HCT116 (cell line): Measurements from ENCODE around the gene TCERG1L. TPM values are rescaled to one million over a fixed set of nuclear protein-coding genes. Genes with fewer than 3 reads are reported as not detected.

Experiments
- ATAC-seq: fragments of 200-7000 bp; cut with Tn5 transposase; 2 replicates; pipeline ENCODE4 v1.9.1; 2020; ENCODE audit warnings: mild to moderate bottlenecking, moderate library complexity
- BruUV-seq: library from RNA; stranded (reverse); fragments of 400-500 nt; replicated peaks from 2 replicates; lab custom pipeline; 2021; lab: Mats Ljungman, UMichigan
- CTCF ChIA-PET: fragments of 300-600 bp; sonication (Branson Sonifier 250); formaldehyde crosslinking; loops from one replicate; lab custom pipeline; 2021; ENCODE audit warnings: antibody characterized with exemption; lab: Charles Lee
- POLR2A ChIA-PET: fragments of 300-600, 350-600 bp; sonication (Branson Sonifier 250); formaldehyde crosslinking; loops from one replicate; lab custom pipeline; 2021; ENCODE audit warnings: antibody characterized with exemption; lab: Charles Lee
- RAD21 ChIA-PET, 2 experiments: fragments of 300-600 bp; sonication (Branson Sonifier 250); formaldehyde crosslinking; loops; one replicate each; lab custom pipeline; 2023; ENCODE audit warnings: low total read pairs in 2 of 2; ENCODE audit not compliant: uncharacterized antibody in 2 of 2, unreplicated experiment in 2 of 2, low non-redundant PET in 1 of 2; lab: Charles Lee
- DNase-seq: peaks from one replicate; pipeline ENCODE4 v3.0.0-alpha.2; 2010; ENCODE audit warnings: low read depth, low spot score
- H2AFZ ChIP-seq: fragments of 200-600 bp; shearing (Covaris generic), sonication (generic); 2 replicates; pipeline ENCODE4 v1.6.1; 2017; ENCODE audit warnings: low read depth, mixed run types, mixed read lengths, antibody characterized with exemption, low read length; ENCODE audit not compliant: poor library complexity, severe bottlenecking
- H3K27ac ChIP-seq: 2 replicates; pipeline ENCODE4 v1.5.1; 2012; ENCODE audit warnings: low read depth, low read length
- H3K27me3 ChIP-seq: fragments of 200-600 bp; sonication (generic); 2 replicates; pipeline ENCODE4 v1.6.1; 2016; ENCODE audit warnings: mixed run types, low read length, mixed read lengths; ENCODE audit not compliant: insufficient read depth
- H3K36me3 ChIP-seq, 2 experiments: fragments of 200-500 bp in 1 of 2; fragments of 200-600 bp in 1 of 2; sonication (Bioruptor generic) in 1 of 2; sonication (generic) in 1 of 2; 2 replicates each; pipeline versions ENCODE4 v1.5.1 to v1.6.1; 2014 to 2016; ENCODE audit warnings: low read length in 2 of 2, inconsistent platforms in 1 of 2, mixed read lengths in 1 of 2, mixed run types in 1 of 2; ENCODE audit not compliant: insufficient read depth in 2 of 2, control insufficient read depth in 1 of 2
- H3K4me1 ChIP-seq, 2 experiments: fragments of 200-600 bp in 1 of 2; sonication (generic) in 1 of 2; 2 replicates each; pipeline versions ENCODE4 v1.5.1 to v1.6.1; 2012 to 2017; ENCODE audit warnings: low read length in 2 of 2, inconsistent platforms in 1 of 2, mild to moderate bottlenecking in 1 of 2, mixed read lengths in 1 of 2, mixed run types in 1 of 2, moderate library complexity in 1 of 2; ENCODE audit not compliant: insufficient read depth in 2 of 2, control insufficient read depth in 1 of 2
- H3K4me2 ChIP-seq: fragments of 200-600 bp; sonication (generic); 2 replicates; pipeline ENCODE4 v1.6.1; 2017; ENCODE audit warnings: mixed run types, low read length, mixed read lengths
- H3K4me3 ChIP-seq, 2 experiments: fragments of 200-600 bp in 1 of 2; sonication (generic) in 1 of 2; replicated peaks in 1 of 2; 2 replicates each; pipeline ENCODE4 v1.5.1; 2011 to 2016; ENCODE audit warnings: low read length in 2 of 2, control low read depth in 1 of 2, low read depth in 1 of 2, mild to moderate bottlenecking in 1 of 2, mixed read lengths in 1 of 2, mixed run types in 1 of 2
- H3K79me2 ChIP-seq: fragments of 200-600 bp; sonication (generic); 2 replicates; pipeline ENCODE4 v1.6.1; 2017; ENCODE audit warnings: mild to moderate bottlenecking, mixed run types, low read length, moderate library complexity, mixed read lengths; ENCODE audit not compliant: insufficient read depth
- H3K9ac ChIP-seq: fragments of 200-600 bp; sonication (generic); 2 replicates; pipeline ENCODE4 v1.6.1; 2016; ENCODE audit warnings: low read length, mixed read lengths
- H3K9me2 ChIP-seq: fragments of 200-600 bp; sonication (generic), shearing (Covaris generic); 2 replicates; pipeline ENCODE4 v1.6.1; 2017; ENCODE audit warnings: mixed run types, mild to moderate bottlenecking, moderate library complexity; ENCODE audit not compliant: insufficient read depth
- H3K9me3 ChIP-seq, 2 experiments: fragments of 200-500 bp in 1 of 2; fragments of 200-600 bp in 1 of 2; sonication (Bioruptor generic) in 1 of 2; sonication (generic) in 1 of 2; 2 replicates each; pipeline ENCODE4 v1.6.1; 2014 to 2017; ENCODE audit warnings: low read length in 2 of 2, mixed read lengths in 2 of 2, inconsistent platforms in 1 of 2, low read depth in 1 of 2, mild to moderate bottlenecking in 1 of 2, mixed run types in 1 of 2, moderate library complexity in 1 of 2; ENCODE audit not compliant: control insufficient read depth in 1 of 2, insufficient read depth in 1 of 2
- H4K20me1 ChIP-seq: fragments of 200-600 bp; sonication (generic), shearing (Covaris generic); 2 replicates; pipeline ENCODE4 v1.6.1; 2017; ENCODE audit warnings: mixed run types, mild to moderate bottlenecking, moderate library complexity; ENCODE audit not compliant: insufficient read depth
- CBX3 ChIP-seq: IDR thresholded peaks from 2 replicates; pipeline ENCODE4 v1.6.1; 2012; ENCODE audit warnings: low read depth
- CEBPB ChIP-seq: IDR thresholded peaks from 2 replicates; pipeline ENCODE4 v1.6.1; 2012; ENCODE audit warnings: low read depth
- ELF1 ChIP-seq: IDR thresholded peaks from 2 replicates; pipeline ENCODE4 v1.6.1; 2012; ENCODE audit warnings: low read depth, borderline replicate concordance
- FOSL1 ChIP-seq: IDR thresholded peaks from 2 replicates; pipeline ENCODE4 v1.6.1; 2012; ENCODE audit warnings: low read depth
- JUND ChIP-seq: IDR thresholded peaks from 2 replicates; pipeline ENCODE4 v1.6.1; 2012
- MAX ChIP-seq: IDR thresholded peaks from 2 replicates; pipeline ENCODE4 v1.6.1; 2012
- POLR2A ChIP-seq: IDR thresholded peaks from 2 replicates; pipeline ENCODE4 v1.7.0; 2011; ENCODE audit warnings: borderline replicate concordance; ENCODE audit not compliant: insufficient read depth, insufficient read length; ENCODE audit errors: extremely low read depth
- POLR2AphosphoS5 ChIP-seq: IDR thresholded peaks from 2 replicates; pipeline ENCODE4 v1.6.1; 2011; ENCODE audit warnings: mild to moderate bottlenecking, low read depth, low read length, moderate library complexity
- RAD21 ChIP-seq: IDR thresholded peaks from 2 replicates; pipeline ENCODE4 v1.6.1; 2012; ENCODE audit warnings: low read depth, mild to moderate bottlenecking
- SP1 ChIP-seq: IDR thresholded peaks from 2 replicates; pipeline ENCODE4 v1.6.1; 2012; ENCODE audit warnings: low read depth
- SRF ChIP-seq: IDR thresholded peaks from 2 replicates; pipeline ENCODE4 v1.6.1; 2012; ENCODE audit warnings: low read depth
- TCF7L2 ChIP-seq: IDR thresholded peaks from 2 replicates; pipeline ENCODE4 v1.7.0; 2011; ENCODE audit warnings: borderline replicate concordance, inconsistent platforms; ENCODE audit not compliant: insufficient read depth, insufficient read length; ENCODE audit errors: extremely low read depth
- ZFX ChIP-seq: fragments of 450-650 bp; IDR thresholded peaks from 2 replicates; pipeline ENCODE4 v1.6.1; 2017
- ZNF274 ChIP-seq: fragments of 200-500 bp; sonication (Bioruptor generic); IDR thresholded peaks from 2 replicates; pipeline ENCODE4 v1.6.1; 2014; ENCODE audit warnings: mild to moderate bottlenecking, low read depth, low read length, inconsistent platforms
- intact Hi-C: fragments of 100-400 bp; cut with micrococcal nuclease; formaldehyde crosslinking; loops from 2 replicates; pipeline ENCODE4 v1.10.0; 2022
- total RNA-seq: library from RNA; stranded (reverse); gene quantifications from one replicate; pipeline ENCODE4 v1.2.1, GENCODE V29; 2021; ENCODE audit not compliant: unreplicated experiment
- TF ChIP-seq, protein P1 (sequence below): IDR thresholded peaks from 2 replicates; pipeline ENCODE4 v1.6.1; 2012; ENCODE audit warnings: low read depth
- TF ChIP-seq, protein P2 (sequence below), 3 experiments: fragments of 200-600 bp in 1 of 3; sonication (generic) in 1 of 3; IDR thresholded peaks in 2 of 3; conservative IDR thresholded peaks in 1 of 3; 2 replicates each; pipeline ENCODE4 v1.5.1; 2012 to 2017; ENCODE audit warnings: low read depth in 2 of 3, low read length in 2 of 3, antibody characterized with exemption in 1 of 3, borderline replicate concordance in 1 of 3, control low read depth in 1 of 3, mild to moderate bottlenecking in 1 of 3, mixed read lengths in 1 of 3, mixed run types in 1 of 3, moderate library complexity in 1 of 3; ENCODE audit not compliant: insufficient read depth in 1 of 3

Gene TCERG1L
- total RNA-seq, 1 experiment from 2014 or later = not detected

GRCh38 chr10:131250454-131251145, 60.9 kb downstream of the TCERG1L start:
- Histone ChIP-seq H3K4me3 (no peak overlapping the region), H4K20me1 (no peaks in the 10 kb centered on the region), H2AFZ (no peak overlapping the region), H3K9me3 (no peaks in the 10 kb centered on the region)
- no peak for DNase-seq
- RAD21 ChIA-PET = no interaction called here
- POLR2A ChIA-PET = no interaction called here
- intact Hi-C loops = no loop called here
- BruUV-seq = no TSS peak
- CTCF ChIA-PET = no interaction called here
- no peak for TF ChIP-seq CEBPB
- no peak for TF ChIP-seq ZFX
- TF ChIP-seq, protein P1, sequence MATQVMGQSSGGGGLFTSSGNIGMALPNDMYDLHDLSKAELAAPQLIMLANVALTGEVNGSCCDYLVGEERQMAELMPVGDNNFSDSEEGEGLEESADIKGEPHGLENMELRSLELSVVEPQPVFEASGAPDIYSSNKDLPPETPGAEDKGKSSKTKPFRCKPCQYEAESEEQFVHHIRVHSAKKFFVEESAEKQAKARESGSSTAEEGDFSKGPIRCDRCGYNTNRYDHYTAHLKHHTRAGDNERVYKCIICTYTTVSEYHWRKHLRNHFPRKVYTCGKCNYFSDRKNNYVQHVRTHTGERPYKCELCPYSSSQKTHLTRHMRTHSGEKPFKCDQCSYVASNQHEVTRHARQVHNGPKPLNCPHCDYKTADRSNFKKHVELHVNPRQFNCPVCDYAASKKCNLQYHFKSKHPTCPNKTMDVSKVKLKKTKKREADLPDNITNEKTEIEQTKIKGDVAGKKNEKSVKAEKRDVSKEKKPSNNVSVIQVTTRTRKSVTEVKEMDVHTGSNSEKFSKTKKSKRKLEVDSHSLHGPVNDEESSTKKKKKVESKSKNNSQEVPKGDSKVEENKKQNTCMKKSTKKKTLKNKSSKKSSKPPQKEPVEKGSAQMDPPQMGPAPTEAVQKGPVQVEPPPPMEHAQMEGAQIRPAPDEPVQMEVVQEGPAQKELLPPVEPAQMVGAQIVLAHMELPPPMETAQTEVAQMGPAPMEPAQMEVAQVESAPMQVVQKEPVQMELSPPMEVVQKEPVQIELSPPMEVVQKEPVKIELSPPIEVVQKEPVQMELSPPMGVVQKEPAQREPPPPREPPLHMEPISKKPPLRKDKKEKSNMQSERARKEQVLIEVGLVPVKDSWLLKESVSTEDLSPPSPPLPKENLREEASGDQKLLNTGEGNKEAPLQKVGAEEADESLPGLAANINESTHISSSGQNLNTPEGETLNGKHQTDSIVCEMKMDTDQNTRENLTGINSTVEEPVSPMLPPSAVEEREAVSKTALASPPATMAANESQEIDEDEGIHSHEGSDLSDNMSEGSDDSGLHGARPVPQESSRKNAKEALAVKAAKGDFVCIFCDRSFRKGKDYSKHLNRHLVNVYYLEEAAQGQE = no peak
- no peak for TF ChIP-seq POLR2A
- TF ChIP-seq ZNF274 = no peak
- no peak for TF ChIP-seq CBX3
- TF ChIP-seq, protein P2, sequence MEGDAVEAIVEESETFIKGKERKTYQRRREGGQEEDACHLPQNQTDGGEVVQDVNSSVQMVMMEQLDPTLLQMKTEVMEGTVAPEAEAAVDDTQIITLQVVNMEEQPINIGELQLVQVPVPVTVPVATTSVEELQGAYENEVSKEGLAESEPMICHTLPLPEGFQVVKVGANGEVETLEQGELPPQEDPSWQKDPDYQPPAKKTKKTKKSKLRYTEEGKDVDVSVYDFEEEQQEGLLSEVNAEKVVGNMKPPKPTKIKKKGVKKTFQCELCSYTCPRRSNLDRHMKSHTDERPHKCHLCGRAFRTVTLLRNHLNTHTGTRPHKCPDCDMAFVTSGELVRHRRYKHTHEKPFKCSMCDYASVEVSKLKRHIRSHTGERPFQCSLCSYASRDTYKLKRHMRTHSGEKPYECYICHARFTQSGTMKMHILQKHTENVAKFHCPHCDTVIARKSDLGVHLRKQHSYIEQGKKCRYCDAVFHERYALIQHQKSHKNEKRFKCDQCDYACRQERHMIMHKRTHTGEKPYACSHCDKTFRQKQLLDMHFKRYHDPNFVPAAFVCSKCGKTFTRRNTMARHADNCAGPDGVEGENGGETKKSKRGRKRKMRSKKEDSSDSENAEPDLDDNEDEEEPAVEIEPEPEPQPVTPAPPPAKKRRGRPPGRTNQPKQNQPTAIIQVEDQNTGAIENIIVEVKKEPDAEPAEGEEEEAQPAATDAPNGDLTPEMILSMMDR (IDR thresholded peaks at IDR 0.05 in 2 of 3, conservative IDR thresholded peaks at IDR 0.05 in 1 of 3; ENCODE audit: borderline replicate concordance in 1 of 3, insufficient read depth in 1 of 3, low read depth in 2 of 3, low read length in 2 of 3) = no peak
- no peak for TF ChIP-seq SRF
- no peak for TF ChIP-seq ELF1
- no peak for TF ChIP-seq JUND
- no peak for TF ChIP-seq FOSL1
- TF ChIP-seq SP1 = no peak
- TF ChIP-seq POLR2AphosphoS5 = no peak
- no peak for TF ChIP-seq TCF7L2
- TF ChIP-seq RAD21 = no peak
- no peak for TF ChIP-seq MAX
- TF ChIP-seq, all 23 proteins: peak for 0
- H3K79me2 ChIP-seq = no peaks in the 10 kb centered on the region
- no peak overlapping the region for H3K9ac ChIP-seq
- H3K27me3 ChIP-seq = no peaks in the 10 kb centered on the region
- no peak overlapping the region for H3K4me2 ChIP-seq
- no peak overlapping the region for H3K27ac ChIP-seq
- no peaks in the 10 kb centered on the region for H3K36me3 ChIP-seq
- H3K4me1 ChIP-seq = no peaks in the 10 kb centered on the region
- H3K9me2 ChIP-seq = no peaks in the 10 kb centered on the region
- ATAC-seq = no peak
